Measurements from ENCODE around the gene SRXN1.

GRCh38 chr20:635028-635892, 17.7 kb downstream of the SRXN1 start:
- TF ChIP-seq POLR2A (IDR thresholded peaks at IDR 0.05; ENCODE audit: low read length) (no peak), GATA1 (IDR thresholded peaks at IDR 0.05; ENCODE audit: low read depth, low read length) (no peak)

All from erythroblast (primary cell).